Calu3 (cell line): ENCODE data around the gene CLDN7. TPM values are rescaled to one million over a fixed set of nuclear protein-coding genes. Genes with fewer than 3 reads are reported as not detected.

Source experiments
- BruUV-seq: library from RNA; stranded (reverse); fragments of 400-500 nt; replicated peaks from 2 replicates; lab custom pipeline; 2021; lab: Mats Ljungman, UMichigan
- CTCF ChIA-PET: fragments of 300-600 bp; sonication (Branson Sonifier 250); formaldehyde crosslinking; loops from one replicate; lab custom pipeline; 2022; ENCODE audit warnings: antibody characterized with exemption; lab: Charles Lee
- DNase-seq: peaks from one replicate; pipeline ENCODE4 v3.0.0; 2022
- H3K27ac Mint-ChIP-seq: one replicate; pipeline ENCODE4 v1.8.0; 2022; ENCODE audit warnings: mixed read lengths; ENCODE audit not compliant: unreplicated experiment
- H3K27me3 Mint-ChIP-seq: one replicate; pipeline ENCODE4 v1.8.0; 2022; ENCODE audit warnings: mixed read lengths; ENCODE audit not compliant: unreplicated experiment
- H3K36me3 Mint-ChIP-seq: one replicate; pipeline ENCODE4 v1.8.0; 2022; ENCODE audit warnings: mild to moderate bottlenecking, moderate library complexity, mixed read lengths; ENCODE audit not compliant: insufficient read depth, unreplicated experiment
- H3K4me1 Mint-ChIP-seq: one replicate; pipeline ENCODE4 v1.8.0; 2022; ENCODE audit warnings: mild to moderate bottlenecking, low read depth, mixed read lengths; ENCODE audit not compliant: unreplicated experiment
- H3K4me3 Mint-ChIP-seq: one replicate; pipeline ENCODE4 v1.8.0; 2022; ENCODE audit warnings: mild to moderate bottlenecking, low read depth, moderate library complexity, mixed read lengths; ENCODE audit not compliant: unreplicated experiment
- H3K9me3 Mint-ChIP-seq: one replicate; pipeline ENCODE4 v1.8.0; 2022; ENCODE audit warnings: low read depth, mixed read lengths; ENCODE audit not compliant: unreplicated experiment
- CTCF ChIP-seq: fragments of 200-600 bp; IDR thresholded peaks from one replicate; pipeline ENCODE4 v1.8.0; 2022; ENCODE audit warnings: antibody characterized with exemption; ENCODE audit not compliant: unreplicated experiment
- intact Hi-C: fragments of 100-400 bp; cut with micrococcal nuclease; formaldehyde crosslinking; loops from one replicate; pipeline ENCODE4 v1.10.0; 2022; ENCODE audit not compliant: unreplicated experiment
- total RNA-seq: library from RNA; stranded (reverse); gene quantifications from 2 replicates; pipeline ENCODE4 v1.2.3, GENCODE V29; 2022

Gene CLDN7
- total RNA-seq, 1 experiment from 2014 or later: 266 TPM

GRCh38 chr17:7308625-7309433 is 46.6 kb upstream of the CLDN7 start:
- H3K27ac Mint-ChIP-seq: peak overlapping the region; percentile 65
- H3K27me3 Mint-ChIP-seq: no peaks in the 10 kb centered on the region
- H3K9me3 Mint-ChIP-seq: no peaks in the 10 kb centered on the region
- peaks cover 73% of the 10 kb centered on the region for H3K36me3 Mint-ChIP-seq
- peak; percentile 74 for DNase-seq
- no peak for TF ChIP-seq CTCF
- peak overlapping the region; percentile 81 for H3K4me3 Mint-ChIP-seq
- CTCF ChIA-PET: no interaction called here
- TSS peak; percentile 71 for BruUV-seq
- H3K4me1 Mint-ChIP-seq: peaks cover 26% of the 10 kb centered on the region
- intact Hi-C loops: no loop called here

DNA sequence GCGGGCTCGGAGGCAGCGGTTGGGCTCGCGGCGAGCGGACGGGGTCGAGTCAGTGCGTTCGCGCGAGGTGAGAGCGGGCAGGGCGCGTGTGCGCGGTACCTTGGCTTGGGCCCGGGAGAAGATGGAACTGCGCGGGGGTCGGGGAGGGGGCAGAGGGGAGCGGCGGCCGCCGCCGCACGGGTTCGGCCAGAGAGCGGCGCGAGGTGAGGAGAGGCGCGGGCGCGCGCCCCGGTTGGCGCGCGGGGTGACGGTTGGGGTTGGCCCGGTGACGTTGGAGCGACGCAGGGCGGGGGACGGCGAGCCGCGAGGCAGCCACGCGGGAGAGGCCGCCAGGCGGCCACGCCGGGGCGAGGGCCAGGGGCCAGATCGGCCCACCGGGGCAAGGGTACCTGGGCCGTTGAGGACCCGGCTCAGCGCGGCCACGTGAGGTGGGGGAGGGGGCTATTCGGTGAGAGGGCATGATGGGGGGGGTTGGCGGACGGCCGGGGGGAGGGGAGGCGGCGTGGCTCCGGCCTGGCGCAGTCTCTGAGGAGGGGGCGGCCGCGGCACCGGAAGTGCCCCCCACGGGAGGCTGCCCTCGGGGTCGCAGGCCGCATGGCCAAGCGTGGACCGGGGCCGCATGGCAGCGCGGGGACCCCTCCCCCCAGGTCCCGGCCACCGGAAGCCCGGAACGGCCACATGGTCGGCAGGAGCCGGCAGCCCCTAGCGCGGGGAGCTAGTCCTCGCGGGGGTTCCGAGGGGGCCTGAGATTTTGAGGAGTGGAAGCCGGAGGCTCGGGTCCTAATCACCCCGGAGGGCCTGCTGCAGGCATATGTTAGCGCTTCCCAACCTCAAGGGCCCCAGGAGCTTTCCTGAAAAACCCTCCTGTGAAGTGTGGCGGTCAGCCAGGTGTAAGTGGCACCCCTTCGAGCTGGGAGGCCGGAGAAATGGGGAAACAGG is 45.7 kb upstream of the CLDN7 start:
- Mint-ChIP-seq H3K27me3 (no peaks in the 10 kb centered on the region), H3K9me3 (no peaks in the 10 kb centered on the region), H3K36me3 (peaks cover 64% of the 10 kb centered on the region), H3K4me1 (peaks cover 26% of the 10 kb centered on the region), H3K27ac (peak overlapping the region; percentile 97), H3K4me3 (peak overlapping the region; percentile 81)
- intact Hi-C loops: no loop called here
- CTCF ChIA-PET: no interaction called here
- no peak for TF ChIP-seq CTCF
- BruUV-seq: no TSS peak
- DNase-seq: peak; percentile 48

DNA sequence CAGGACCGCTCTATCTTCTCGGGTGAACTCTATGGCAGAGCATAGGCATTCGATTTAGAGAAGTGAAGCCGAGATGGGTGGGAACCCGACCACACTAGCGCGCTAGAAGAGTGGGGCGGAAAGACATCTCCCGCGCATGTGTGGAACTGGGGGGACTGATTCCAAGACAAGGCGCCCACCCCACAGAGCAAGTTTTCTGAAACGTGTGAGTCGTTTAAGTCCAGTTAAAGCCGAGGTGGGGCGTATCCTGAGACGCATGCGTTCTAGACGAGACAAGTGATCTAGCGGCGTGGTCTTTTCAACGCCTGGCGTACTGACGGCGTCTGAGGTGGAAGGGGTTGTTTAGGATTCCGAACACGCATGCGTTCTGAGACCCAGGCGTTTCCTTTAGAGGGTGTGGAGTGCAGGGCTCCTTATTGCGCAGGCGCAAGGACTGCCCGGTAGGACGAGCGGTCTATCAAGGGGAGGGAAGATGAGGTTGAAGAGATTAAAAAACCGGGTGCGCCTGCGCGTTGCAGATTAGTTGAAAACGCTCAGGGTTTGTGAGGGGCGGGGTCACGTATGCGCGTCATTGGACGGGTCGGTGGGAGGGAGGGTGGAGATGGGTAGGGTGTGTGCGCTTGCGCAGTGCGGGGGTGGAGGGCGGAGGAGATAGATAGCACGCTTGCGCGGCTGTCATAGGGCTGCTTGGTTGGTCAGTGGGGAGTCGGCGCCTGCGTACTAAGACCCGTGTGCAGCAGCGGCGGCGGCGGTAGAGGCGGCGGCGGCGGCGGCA is 44.8 kb upstream of the CLDN7 start, which contains the start of gene EIF5A:
Gene EIF5A, plus strand, starts transcription at position 718 of the 775 bp plus-strand sequence. CDS start 2,008 bp downstream, outside the sequence.
- TF ChIP-seq CTCF: no peak
- CTCF ChIA-PET: no interaction called here
- Mint-ChIP-seq H3K4me1 (peaks cover 26% of the 10 kb centered on the region), H3K9me3 (no peaks in the 10 kb centered on the region), H3K27ac (peak within 1 kb of the TSS; percentile 97), H3K36me3 (peaks cover 55% of the 10 kb centered on the region), H3K27me3 (no peaks in the 10 kb centered on the region), H3K4me3 (peak within 1 kb of the TSS; percentile 81)
- TSS peak; percentile 21 for BruUV-seq
- intact Hi-C loops: no loop called here
- peak; percentile 97 for DNase-seq

DNA sequence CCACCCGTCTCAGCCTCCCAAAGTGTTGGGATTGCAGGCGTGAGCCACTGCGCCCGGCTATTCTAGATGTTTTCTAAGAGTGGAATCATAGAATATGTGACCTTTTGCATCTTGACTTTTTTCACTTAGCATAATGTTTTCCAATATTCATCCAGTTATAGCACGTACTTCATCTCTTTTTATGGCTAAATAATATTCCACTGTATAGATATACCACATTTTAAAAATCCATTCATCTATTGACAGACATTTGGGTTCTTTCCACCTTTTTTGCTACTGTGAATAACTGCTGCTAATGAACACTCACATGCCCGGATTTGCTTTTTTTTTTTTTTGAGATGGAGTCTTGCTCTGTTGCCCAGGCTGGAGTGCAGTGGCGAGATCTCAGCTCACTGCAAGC is 41.9 kb upstream of the CLDN7 start:
- peaks cover 27% of the 10 kb centered on the region for H3K36me3 Mint-ChIP-seq
- no peak overlapping the region for H3K27ac Mint-ChIP-seq
- H3K4me3 Mint-ChIP-seq: no peak overlapping the region
- TF ChIP-seq CTCF: no peak
- peaks cover 12% of the 10 kb centered on the region for H3K27me3 Mint-ChIP-seq
- CTCF ChIA-PET: no interaction called here
- no peaks in the 10 kb centered on the region for H3K4me1 Mint-ChIP-seq
- no TSS peak for BruUV-seq
- no peak for DNase-seq
- H3K9me3 Mint-ChIP-seq: no peaks in the 10 kb centered on the region
- intact Hi-C loops: no loop called here
